Neuronal stem cell (in vitro differentiated cells): Measurements from ENCODE around the gene CD8A.
A peak's percentile ranks its signal among the peaks of the same experiment; 100 is the strongest.

Experiments used
- DNase-seq: peaks from one replicate; pipeline ENCODE4 v3.0.0-alpha.2; 2013; ENCODE audit warnings: low spot score
- H2AFZ ChIP-seq: one replicate; pipeline ENCODE4 v1.6.1; 2013; ENCODE audit warnings: mild to moderate bottlenecking, low read length, inconsistent platforms
- H2AK5ac ChIP-seq: 2 replicates; pipeline ENCODE4 v1.6.1; 2013; ENCODE audit warnings: low read depth, mild to moderate bottlenecking, inconsistent platforms, low read length, moderate library complexity, mixed read lengths
- H2BK120ac ChIP-seq: 2 replicates; pipeline ENCODE4 v1.6.1; 2013; ENCODE audit warnings: low read depth, mild to moderate bottlenecking, inconsistent platforms, low read length, moderate library complexity, mixed read lengths
- H2BK12ac ChIP-seq: one replicate; pipeline ENCODE4 v1.6.1; 2013; ENCODE audit warnings: low read length, inconsistent platforms
- H2BK15ac ChIP-seq: 2 replicates; pipeline ENCODE4 v1.6.1; 2013; ENCODE audit warnings: mild to moderate bottlenecking, low read length, inconsistent platforms, mixed read lengths
- H2BK5ac ChIP-seq: one replicate; pipeline ENCODE4 v1.6.1; 2013; ENCODE audit warnings: inconsistent platforms, mild to moderate bottlenecking, low read length, moderate library complexity
- H3K14ac ChIP-seq: one replicate; pipeline ENCODE4 v1.6.1; 2013; ENCODE audit warnings: low read length, inconsistent platforms
- H3K18ac ChIP-seq: 2 replicates; pipeline ENCODE4 v1.6.1; 2013; ENCODE audit warnings: low read length, inconsistent platforms
- H3K23ac ChIP-seq: 2 replicates; pipeline ENCODE4 v1.6.1; 2013; ENCODE audit warnings: low read depth, mild to moderate bottlenecking, mixed read lengths, low read length, inconsistent platforms; ENCODE audit not compliant: poor library complexity
- H3K27ac ChIP-seq: replicated peaks from 3 replicates; pipeline ENCODE4 v1.5.1; 2013; ENCODE audit warnings: low read length, inconsistent platforms
- H3K27me3 ChIP-seq, 3 experiments: 2 replicates each; pipeline ENCODE4 v1.6.1; 2013; ENCODE audit warnings: low read length in 3 of 3, mild to moderate bottlenecking in 2 of 3, inconsistent platforms in 1 of 3, low read depth in 1 of 3, mixed read lengths in 1 of 3, moderate library complexity in 1 of 3; ENCODE audit not compliant: control insufficient read depth in 3 of 3, insufficient read depth in 3 of 3
- H3K36me3 ChIP-seq, 2 donors: replicated peaks in 1 of 2; 2 replicates each; pipeline ENCODE4 v1.6.1; 2013; ENCODE audit warnings: low read length in 2 of 2; ENCODE audit not compliant: control insufficient read depth in 2 of 2, insufficient read depth in 2 of 2
- H3K4ac ChIP-seq: 2 replicates; pipeline ENCODE4 v1.6.1; 2013; ENCODE audit warnings: inconsistent platforms, mild to moderate bottlenecking, low read length, moderate library complexity
- H3K4me1 ChIP-seq, 2 donors: 1 replicate in 1 of 2; 2 replicates in 1 of 2; pipeline ENCODE4 v1.6.1; 2013; ENCODE audit warnings: low read length in 2 of 2, low read depth in 1 of 2; ENCODE audit not compliant: control insufficient read depth in 2 of 2, insufficient read depth in 1 of 2
- H3K4me2 ChIP-seq: one replicate; pipeline ENCODE4 v1.6.1; 2013; ENCODE audit warnings: mild to moderate bottlenecking, low read length, inconsistent platforms; ENCODE audit not compliant: insufficient read depth, poor library complexity, severe bottlenecking
- H3K4me3 ChIP-seq, 2 donors: 2 replicates each; pipeline ENCODE4 v1.5.1; 2013; ENCODE audit warnings: low read length in 2 of 2, mild to moderate bottlenecking in 2 of 2, inconsistent platforms in 1 of 2, moderate library complexity in 1 of 2
- H3K79me1 ChIP-seq: one replicate; pipeline ENCODE4 v1.6.1; 2013; ENCODE audit warnings: low read depth, mild to moderate bottlenecking, inconsistent platforms, low read length, moderate library complexity
- H3K9ac ChIP-seq: one replicate; pipeline ENCODE4 v1.6.1; 2013; ENCODE audit warnings: mild to moderate bottlenecking, low read depth, low read length, inconsistent platforms; ENCODE audit not compliant: poor library complexity
- H3K9me3 ChIP-seq, 2 donors: replicated peaks in 1 of 2; 2 replicates each; pipeline versions ENCODE3 to v1.6.1; 2013; ENCODE audit warnings: low read length in 2 of 2, mild to moderate bottlenecking in 2 of 2, inconsistent platforms in 1 of 2, low read depth in 1 of 2, mixed read lengths in 1 of 2, moderate library complexity in 1 of 2; ENCODE audit not compliant: control insufficient read depth in 2 of 2, insufficient read depth in 1 of 2
- H4K8ac ChIP-seq: one replicate; pipeline ENCODE4 v1.6.1; 2013; ENCODE audit warnings: low read depth, mild to moderate bottlenecking, inconsistent platforms, low read length, moderate library complexity
- H4K91ac ChIP-seq: one replicate; pipeline ENCODE4 v1.6.1; 2013; ENCODE audit warnings: low read length, low read depth, mild to moderate bottlenecking, inconsistent platforms; ENCODE audit not compliant: poor library complexity
- WGBS, 2 donors: extraction: QIAGEN DNeasy Blood & Tissue Kit; methylation state at CpG; one replicate each; pipeline ENCODE4 v1.1.7; 2013; ENCODE audit warnings: missing lambda C conversion rate in 2 of 2, mixed read lengths in 1 of 2; ENCODE audit not compliant: insufficient read length in 2 of 2, insufficient replicate concordance in 1 of 2; ENCODE audit errors: extremely low coverage in 2 of 2; 5-methylcytosine and 5-hydroxymethylcytosine counted together

The CD8A gene

GRCh38 chr2:86831537-86831936 lies 40.8 kb upstream of the CD8A start:
- no CpG with 5 or more reads among the region's 2 CpGs for WGBS, 2 donors
- Histone ChIP-seq H4K91ac (no peak overlapping the region), H2BK120ac (no peak overlapping the region), H2AFZ (no peak overlapping the region), H2AK5ac (no peak overlapping the region), H3K27ac (no peak overlapping the region), H3K18ac (no peak overlapping the region), H3K14ac (no peak overlapping the region), H3K79me1 (no peaks in the 10 kb centered on the region), H3K27me3 (no peaks in the 10 kb centered on the region), H3K4me2 (no peak overlapping the region), H3K4me3 (no peak overlapping the region), H2BK15ac (no peak overlapping the region), H3K4ac (no peak overlapping the region), H3K36me3 (no peaks in the 10 kb centered on the region), H3K9ac (no peak overlapping the region), H2BK12ac (no peak overlapping the region), H3K9me3 (no peaks in the 10 kb centered on the region), H2BK5ac (no peak overlapping the region), H4K8ac (no peak overlapping the region), H3K23ac (no peak overlapping the region), H3K4me1 (no peaks in the 10 kb centered on the region)
- DNase-seq, result no peak

GRCh38 chr2:86826951-86827350 lies 36.2 kb upstream of the CD8A start:
- Histone ChIP-seq H4K8ac (no peak overlapping the region), H2BK15ac (no peak overlapping the region), H3K4me3 (no peak overlapping the region), H3K4me1 (peaks cover 3 to 7% of the 10 kb centered on the region in 2 donors), H3K4me2 (no peak overlapping the region), H3K14ac (no peak overlapping the region), H2BK5ac (no peak overlapping the region), H3K27me3 (peaks cover 0 to 4% (median 0%) of the 10 kb centered on the region in 3 experiments), H2BK120ac (no peak overlapping the region), H2BK12ac (no peak overlapping the region), H3K36me3 (no peaks in the 10 kb centered on the region), H4K91ac (no peak overlapping the region), H3K9me3 (no peaks in the 10 kb centered on the region), H3K18ac (peak overlapping the region; percentile 51), H2AFZ (no peak overlapping the region), H3K4ac (no peak overlapping the region), H3K23ac (no peak overlapping the region), H3K9ac (no peak overlapping the region), H3K79me1 (no peaks in the 10 kb centered on the region), H3K27ac (no peak overlapping the region), H2AK5ac (no peak overlapping the region)
- WGBS, 2 donors, result no CpG with 5 or more reads among the region's 4 CpGs
- DNase-seq, result no peak

GRCh38 chr2:86825693-86826381 lies 35.1 kb upstream of the CD8A start:
- H2BK15ac ChIP-seq, result no peak overlapping the region
- peak overlapping the region; percentile 14 for H3K9ac ChIP-seq
- no peak overlapping the region for H3K27ac ChIP-seq
- peaks cover 3 to 7% of the 10 kb centered on the region in 2 donors for H3K4me1 ChIP-seq
- H2BK5ac ChIP-seq, result no peak overlapping the region
- no peak overlapping the region for H3K4me3 ChIP-seq
- H3K9me3 ChIP-seq, result no peaks in the 10 kb centered on the region
- peak overlapping the region; percentile 49 for H2AFZ ChIP-seq
- no peak overlapping the region for H2BK120ac ChIP-seq
- no peaks in the 10 kb centered on the region for H3K36me3 ChIP-seq
- no peaks in the 10 kb centered on the region for H3K79me1 ChIP-seq
- WGBS, 2 donors, result no CpG with 5 or more reads among the region's 16 CpGs
- no peak overlapping the region for H3K23ac ChIP-seq
- H3K4ac ChIP-seq, result no peak overlapping the region
- peak overlapping the region; percentile 7 for H3K18ac ChIP-seq
- no peak overlapping the region for H2BK12ac ChIP-seq
- no peak overlapping the region for H3K4me2 ChIP-seq
- H4K8ac ChIP-seq, result no peak overlapping the region
- H3K14ac ChIP-seq, result no peak overlapping the region
- H4K91ac ChIP-seq, result no peak overlapping the region
- DNase-seq, result no peak
- H3K27me3 ChIP-seq, result peaks cover 0 to 4% (median 0%) of the 10 kb centered on the region in 3 experiments
- H2AK5ac ChIP-seq, result no peak overlapping the region

GRCh38 chr2:86825036-86825692 lies 34.5 kb upstream of the CD8A start:
- Histone ChIP-seq H2BK120ac (no peak overlapping the region), H3K18ac (no peak overlapping the region), H2AK5ac (no peak overlapping the region), H4K91ac (no peak overlapping the region), H3K4me2 (no peak overlapping the region), H2BK5ac (no peak overlapping the region), H3K23ac (no peak overlapping the region), H3K9ac (no peak overlapping the region), H3K14ac (no peak overlapping the region), H2AFZ (no peak overlapping the region), H3K4ac (no peak overlapping the region), H3K27ac (no peak overlapping the region), H3K4me3 (no peak overlapping the region), H2BK15ac (no peak overlapping the region), H3K36me3 (no peaks in the 10 kb centered on the region), H2BK12ac (no peak overlapping the region), H3K9me3 (no peaks in the 10 kb centered on the region), H3K79me1 (no peaks in the 10 kb centered on the region), H3K4me1 (peaks cover 3 to 7% of the 10 kb centered on the region in 2 donors), H3K27me3 (peaks cover 0 to 4% (median 0%) of the 10 kb centered on the region in 3 experiments), H4K8ac (no peak overlapping the region)
- DNase-seq, result no peak
- WGBS, 2 donors, result no CpG with 5 or more reads among the region's 11 CpGs
